IMR-90 (cell line): Measurements from ENCODE around the gene SMAD7. TPM values are rescaled to one million over a fixed set of nuclear protein-coding genes. Genes with fewer than 3 reads are reported as not detected.

Source experiments
- ATAC-seq: fragments of 200-7000 bp; cut with Tn5 transposase; 2 replicates; pipeline ENCODE4 v1.9.1; 2020; ENCODE audit warnings: low read depth, mild to moderate bottlenecking, moderate library complexity
- BruUV-seq: library from RNA; stranded (reverse); fragments of 400-500 nt; replicated peaks from 2 replicates; lab custom pipeline; 2021; lab: Mats Ljungman, UMichigan
- CTCF ChIA-PET: fragments of 300-600 bp; formaldehyde crosslinking; extraction: SDS; loops from one replicate; lab custom pipeline; 2021; ENCODE audit warnings: antibody characterized with exemption; lab: Yijun Ruan, JAX
- POLR2A ChIA-PET: fragments of 300-600 bp; sonication (Branson Sonifier 250); formaldehyde crosslinking; loops from one replicate; lab custom pipeline; 2022; ENCODE audit warnings: antibody characterized with exemption; ENCODE audit not compliant: unreplicated experiment; lab: Charles Lee
- DNase-seq: peaks from one replicate; pipeline ENCODE4 v3.0.0; 2013
- H2AFZ ChIP-seq: replicated peaks from 2 replicates; pipeline ENCODE3; 2013; ENCODE audit warnings: low read length, mild to moderate bottlenecking; ENCODE audit not compliant: poor library complexity
- H2AK5ac ChIP-seq: 2 replicates; pipeline ENCODE4 v1.6.1; 2013; ENCODE audit warnings: low read depth, low read length, inconsistent platforms
- H2AK9ac ChIP-seq: replicated peaks from 2 replicates; pipeline ENCODE3; 2013; ENCODE audit warnings: mild to moderate bottlenecking, low read depth, low read length, moderate library complexity; ENCODE audit not compliant: poor library complexity
- H2BK120ac ChIP-seq: 2 replicates; pipeline ENCODE4 v1.6.1; 2013; ENCODE audit warnings: low read depth, low read length, inconsistent platforms
- H2BK15ac ChIP-seq: 3 replicates; pipeline ENCODE4 v1.6.1; 2013; ENCODE audit warnings: low read depth, low read length, inconsistent platforms
- H2BK20ac ChIP-seq: 2 replicates; pipeline ENCODE4 v1.6.1; 2013; ENCODE audit warnings: low read depth, mild to moderate bottlenecking, inconsistent platforms, low read length, moderate library complexity
- H2BK5ac ChIP-seq: 2 replicates; pipeline ENCODE4 v1.6.1; 2013; ENCODE audit warnings: mild to moderate bottlenecking, low read depth, low read length, inconsistent platforms; ENCODE audit not compliant: poor library complexity, severe bottlenecking
- H3K14ac ChIP-seq: replicated peaks from 2 replicates; pipeline ENCODE4 v1.6.1; 2013; ENCODE audit warnings: low read depth, low read length, inconsistent platforms
- H3K18ac ChIP-seq: 2 replicates; pipeline ENCODE4 v1.6.1; 2013; ENCODE audit warnings: low read depth, low read length, control low read depth
- H3K23ac ChIP-seq: 2 replicates; pipeline ENCODE4 v1.6.1; 2013; ENCODE audit warnings: low read depth, low read length, inconsistent platforms
- H3K27ac ChIP-seq: 2 replicates; pipeline ENCODE4 v1.5.1; 2013; ENCODE audit warnings: mild to moderate bottlenecking, control low read depth, low read length; ENCODE audit not compliant: insufficient read depth
- H3K27me3 ChIP-seq: 2 replicates; pipeline ENCODE4 v1.6.1; 2013; ENCODE audit warnings: low read length; ENCODE audit not compliant: control insufficient read depth, insufficient read depth
- H3K36me3 ChIP-seq: 2 replicates; pipeline ENCODE4 v1.6.1; 2013; ENCODE audit warnings: low read length, mixed read lengths; ENCODE audit not compliant: control insufficient read depth, insufficient read depth
- H3K4ac ChIP-seq: 2 replicates; pipeline ENCODE4 v1.6.1; 2013; ENCODE audit warnings: low read depth, low read length, inconsistent platforms
- H3K4me1 ChIP-seq: 2 replicates; pipeline ENCODE4 v1.6.1; 2013; ENCODE audit warnings: low read length, mixed read lengths; ENCODE audit not compliant: control insufficient read depth, insufficient read depth
- H3K4me2 ChIP-seq: 2 replicates; pipeline ENCODE4 v1.6.1; 2013; ENCODE audit warnings: low read depth, mild to moderate bottlenecking, control low read depth, low read length, moderate library complexity
- H3K4me3 ChIP-seq: 2 replicates; pipeline ENCODE4 v1.5.1; 2013; ENCODE audit warnings: low read depth, mild to moderate bottlenecking, control low read depth, low read length, moderate library complexity; ENCODE audit not compliant: insufficient read depth
- H3K56ac ChIP-seq: 2 replicates; pipeline ENCODE4 v1.6.1; 2013; ENCODE audit warnings: low read length, inconsistent platforms; ENCODE audit not compliant: insufficient read depth; ENCODE audit errors: extremely low read depth
- H3K79me1 ChIP-seq, 2 experiments: 2 replicates each; pipeline ENCODE4 v1.6.1; 2013; ENCODE audit warnings: low read length in 2 of 2, inconsistent platforms in 1 of 2, low read depth in 1 of 2
- H3K9ac ChIP-seq: 2 replicates; pipeline ENCODE4 v1.6.1; 2013; ENCODE audit warnings: low read depth, low read length, control low read depth
- H3K9me1 ChIP-seq: 2 replicates; pipeline ENCODE4 v1.6.1; 2013; ENCODE audit warnings: low read length, inconsistent platforms; ENCODE audit not compliant: insufficient read depth
- H3K9me3 ChIP-seq: 2 replicates; pipeline ENCODE4 v1.6.1; 2013; ENCODE audit warnings: low read length; ENCODE audit not compliant: control insufficient read depth, insufficient read depth
- H4K20me1 ChIP-seq: 2 replicates; pipeline ENCODE4 v1.6.1; 2013; ENCODE audit warnings: low read length, inconsistent platforms; ENCODE audit not compliant: insufficient read depth
- H4K5ac ChIP-seq: 2 replicates; pipeline ENCODE4 v1.6.1; 2013; ENCODE audit warnings: mild to moderate bottlenecking, low read depth, low read length, control low read depth
- H4K8ac ChIP-seq, 2 experiments: 2 replicates each; pipeline ENCODE4 v1.6.1; 2013; ENCODE audit warnings: low read depth in 2 of 2, low read length in 2 of 2, control low read depth in 1 of 2, inconsistent platforms in 1 of 2
- H4K91ac ChIP-seq: 2 replicates; pipeline ENCODE4 v1.6.1; 2013; ENCODE audit warnings: low read depth, low read length, inconsistent platforms; ENCODE audit not compliant: insufficient read depth
- CEBPB ChIP-seq: IDR thresholded peaks from 2 replicates; pipeline ENCODE4 v1.6.1; 2012; ENCODE audit warnings: low read depth, low read length, improper control_type of control experiment
- CHD1 ChIP-seq: IDR thresholded peaks from 2 replicates; pipeline ENCODE4 v1.6.1; 2012; ENCODE audit warnings: low read depth, low read length, improper control_type of control experiment
- CTCF ChIP-seq: conservative IDR thresholded peaks from 2 replicates; pipeline ENCODE4 v1.5.1; 2012; ENCODE audit warnings: mild to moderate bottlenecking, low read depth, low read length, improper control_type of control experiment
- ELK1 ChIP-seq: fragments of 150-350 bp; IDR thresholded peaks from 2 replicates; pipeline ENCODE4 v1.6.1; 2016; ENCODE audit warnings: low read depth, mild to moderate bottlenecking, low read length, moderate library complexity, borderline replicate concordance
- MAFK ChIP-seq: IDR thresholded peaks from 2 replicates; pipeline ENCODE4 v1.6.1; 2012; ENCODE audit warnings: low read depth, low read length, improper control_type of control experiment
- MXI1 ChIP-seq: IDR thresholded peaks from 2 replicates; pipeline ENCODE4 v1.6.1; 2012; ENCODE audit warnings: low read depth, mild to moderate bottlenecking, low read length, moderate library complexity, borderline replicate concordance
- NFE2L2 ChIP-seq: fragments of 150-350 bp; IDR thresholded peaks from 2 replicates; pipeline ENCODE4 v1.6.1; 2016; ENCODE audit warnings: low read depth, mild to moderate bottlenecking, low read length
- POLR2A ChIP-seq: IDR thresholded peaks from 2 replicates; pipeline ENCODE4 v1.6.1; 2012; ENCODE audit warnings: mild to moderate bottlenecking, low read depth, low read length
- RAD21 ChIP-seq: IDR thresholded peaks from 2 replicates; pipeline ENCODE4 v1.6.1; 2012; ENCODE audit warnings: low read length, improper control_type of control experiment
- RCOR1 ChIP-seq: IDR thresholded peaks from 2 replicates; pipeline ENCODE4 v1.6.1; 2012; ENCODE audit warnings: mild to moderate bottlenecking, low read length, improper control_type of control experiment; ENCODE audit not compliant: insufficient replicate concordance
- RFX5 ChIP-seq: IDR thresholded peaks from 2 replicates; pipeline ENCODE4 v1.8.0; 2012; ENCODE audit warnings: low read depth, mild to moderate bottlenecking, low read length, moderate library complexity
- USF2 ChIP-seq: fragments of 150-350 bp; IDR thresholded peaks from 2 replicates; pipeline ENCODE4 v1.6.1; 2017; ENCODE audit warnings: mild to moderate bottlenecking, antibody characterized with exemption, low read length, low read depth
- WGBS, 2 experiments: methylation state at CpG; one replicate each; pipeline versions ENCODE4 v1.1.5 to v1.1.7; 2013; ENCODE audit warnings: missing lambda C conversion rate in 2 of 2; ENCODE audit not compliant: insufficient read length in 1 of 2; ENCODE audit errors: extremely low coverage in 2 of 2; 5-methylcytosine and 5-hydroxymethylcytosine counted together
- dilution Hi-C: fragments of 300-500 bp; cut with HindIII; formaldehyde crosslinking; loops from one replicate; pipeline ENCODE4 v1.14.3; 2018; ENCODE audit warnings: low sequenced_read_pairs; ENCODE audit not compliant: unreplicated experiment
- in situ Hi-C: fragments of 300-500 bp; cut with MboI; formaldehyde crosslinking; loops from 3 replicates; pipeline ENCODE4 v1.14.3; 2019; ENCODE audit warnings: low sequenced_read_pairs, inconsistent platforms, mixed read lengths
- intact Hi-C: fragments of 100-400 bp; cut with micrococcal nuclease; formaldehyde crosslinking; loops from 2 replicates; pipeline ENCODE4 v1.10.0; 2022
- polyA plus RNA-seq, 3 experiments: library from polyadenylated mRNA; depleted of rRNA; stranded (reverse); fragments of >200 nt; gene quantifications; 2 replicates each; pipeline ENCODE4 v1.2.3, GENCODE V29; 2012; ENCODE audit warnings: low replicate concordance in 1 of 3
- total RNA-seq: library from RNA; depleted of rRNA; stranded (reverse); fragments of >200 nt; gene quantifications from 2 replicates; pipeline ENCODE4 v1.2.3, GENCODE V29; 2012

Gene SMAD7
- total and polyA plus RNA-seq, 2 of the 4 experiments (the other 2 are of a cell fraction) = 15.8 to 17.6 TPM

- Histone ChIP-seq H3K79me1 (peaks cover 0 to 17% of the 10 kb centered on the region in 2 experiments; a peak in 3 of 4 replicates), H3K36me3 (no peaks in the 10 kb centered on the region), H2BK20ac (peak overlapping the region; percentile 83; the same call in 1 of the 2 replicates), H2BK15ac (peak overlapping the region; percentile 12; the same call in 1 of the 3 replicates), H3K14ac (no peak overlapping the region; the same call in 1 of the 2 replicates), H2AK5ac (peak overlapping the region; percentile 94), H3K9ac (no peak overlapping the region), H3K4me1 (peaks cover 37% of the 10 kb centered on the region), H3K27ac (no peak overlapping the region), H3K4me2 (no peak overlapping the region), H3K23ac (0 out of 2 replicates have a peak overlapping the region, but pooled peaks have one; percentile 29), H3K9me3 (no peaks in the 10 kb centered on the region), H4K91ac (peak overlapping the region; percentile 77), H2BK120ac (peak overlapping the region; percentile 75; the same call in 1 of the 2 replicates), H3K9me1 (peaks cover 42% of the 10 kb centered on the region), H3K18ac (no peak overlapping the region), H3K56ac (no peak overlapping the region), H3K27me3 (no peaks in the 10 kb centered on the region), H4K5ac (no peak overlapping the region), H3K4me3 (no peak overlapping the region), H4K8ac (no peak overlapping the region), H3K4ac (peak overlapping the region; percentile 89), H4K20me1 (peaks cover 6% of the 10 kb centered on the region; the same call in 1 of the 2 replicates), H2AFZ (no peak overlapping the region), H2BK5ac (no peak overlapping the region), H2AK9ac (no peak overlapping the region)
- ChIA-PET POLR2A (no interaction called here), CTCF (no interaction called here)
- dilution Hi-C loops (no loop called here), in situ Hi-C loops (no loop called here), intact Hi-C loops (no loop called here)
- BruUV-seq = no TSS peak
- DNase-seq = no peak
- 100% methylated on average over 1 of the region's 10 CpGs; no CpG with 5 or more reads in 1 of the 2 experiments for WGBS, 2 experiments
- TF ChIP-seq RCOR1 = no peak
- TF ChIP-seq USF2 = no peak
- no peak for TF ChIP-seq RAD21
- TF ChIP-seq CEBPB = no peak
- TF ChIP-seq RFX5 = no peak
- TF ChIP-seq NFE2L2 = no peak
- TF ChIP-seq CHD1 = no peak
- TF ChIP-seq POLR2A = no peak
- TF ChIP-seq CTCF = no peak
- no peak for TF ChIP-seq MAFK
- TF ChIP-seq ELK1 = no peak
- TF ChIP-seq MXI1 = no peak
- no peak for ATAC-seq
These were observed 40.9 kb upstream of the SMAD7 start for GRCh38 chr18:48991676-48992075.
